Measurements from ENCODE around the gene RFC5.
"Not testable (repeated sequence)": the region's sequence is repeated elsewhere in the genome, so short reads cannot be mapped to it uniquely, and the experiment has no call there.

RFC5 gene

GRCh38 chr12:118068445-118068844 lies 51.9 kb downstream of the RFC5 start:
- H3K36me3 ChIP-seq (ENCODE audit: control insufficient read depth in 5 of 5, insufficient read depth in 5 of 5, low read length in 5 of 5), result peaks cover 4 to 19% (median 16%) of the 10 kb centered on the region in 5 donors
- H3K27ac ChIP-seq (ENCODE audit: low read depth, low read length), result no peak overlapping the region
- H3K27me3 ChIP-seq (ENCODE audit: control insufficient read depth in 5 of 5, insufficient read depth in 4 of 5, low read length in 5 of 5), result no peaks in the 10 kb centered on the region
- no peak overlapping the region for H3K4me3 ChIP-seq (ENCODE audit: low read depth in 1 of 5, low read length in 5 of 5)
- H3K4me1 ChIP-seq (ENCODE audit: control insufficient read depth in 5 of 5, insufficient read depth in 5 of 5, low read length in 5 of 5), result peaks cover 0 to 19% (median 15%) of the 10 kb centered on the region in 5 donors
- H3K9ac ChIP-seq (ENCODE audit: low read length in 5 of 5), result no peak overlapping the region
- H3K9me3 ChIP-seq (ENCODE audit: control insufficient read depth in 5 of 5, low read length in 5 of 5), result no peaks in the 10 kb centered on the region

GRCh38 chr12:118070650-118071049 lies 54.1 kb downstream of the RFC5 start:
- H3K27me3 ChIP-seq (ENCODE audit: control insufficient read depth in 5 of 5, insufficient read depth in 4 of 5, low read length in 5 of 5), result no peaks in the 10 kb centered on the region
- H3K4me1 ChIP-seq (ENCODE audit: control insufficient read depth in 5 of 5, insufficient read depth in 5 of 5, low read length in 5 of 5), result no peaks in the 10 kb centered on the region
- H3K9ac ChIP-seq (ENCODE audit: low read length in 5 of 5), result no peak overlapping the region
- H3K27ac ChIP-seq (ENCODE audit: low read depth, low read length), result no peak overlapping the region
- no peak overlapping the region for H3K4me3 ChIP-seq (ENCODE audit: low read depth in 1 of 5, low read length in 5 of 5)
- H3K9me3 ChIP-seq (ENCODE audit: control insufficient read depth in 5 of 5, low read length in 5 of 5), result no peaks in the 10 kb centered on the region
- H3K36me3 ChIP-seq (ENCODE audit: control insufficient read depth in 5 of 5, insufficient read depth in 5 of 5, low read length in 5 of 5), result peaks cover 4 to 23% (median 17%) of the 10 kb centered on the region in 5 donors

GRCh38 chr12:118073768-118074167 lies 57.3 kb downstream of the RFC5 start:
- Histone ChIP-seq H3K36me3 (ENCODE audit: control insufficient read depth in 5 of 5, insufficient read depth in 5 of 5, low read length in 5 of 5) (peaks cover 6 to 41% (median 21%) of the 10 kb centered on the region in 5 donors), H3K27ac (ENCODE audit: low read depth, low read length) (no peak overlapping the region), H3K4me3 (ENCODE audit: low read depth in 1 of 5, low read length in 5 of 5) (no peak overlapping the region), H3K9ac (ENCODE audit: low read length in 5 of 5) (no peak overlapping the region), H3K4me1 (ENCODE audit: control insufficient read depth in 5 of 5, insufficient read depth in 5 of 5, low read length in 5 of 5) (no peaks in the 10 kb centered on the region), H3K9me3 (ENCODE audit: control insufficient read depth in 5 of 5, low read length in 5 of 5) (peaks cover 0 to 3% (median 3%) of the 10 kb centered on the region in 5 donors), H3K27me3 (ENCODE audit: control insufficient read depth in 5 of 5, insufficient read depth in 4 of 5, low read length in 5 of 5) (no peaks in the 10 kb centered on the region)

- H3K9ac ChIP-seq (ENCODE audit: low read length in 5 of 5); H3K27ac ChIP-seq (ENCODE audit: low read depth, low read length); H3K9me3 ChIP-seq (ENCODE audit: control insufficient read depth in 5 of 5, low read length in 5 of 5); H3K4me1 ChIP-seq (ENCODE audit: control insufficient read depth in 5 of 5, insufficient read depth in 5 of 5, low read length in 5 of 5); H3K4me3 ChIP-seq (ENCODE audit: low read depth in 1 of 5, low read length in 5 of 5); H3K27me3 ChIP-seq (ENCODE audit: control insufficient read depth in 5 of 5, insufficient read depth in 4 of 5, low read length in 5 of 5): not testable (repeated sequence)
- peaks cover 6 to 43% (median 31%) of the 10 kb centered on the region in 5 donors for H3K36me3 ChIP-seq (ENCODE audit: control insufficient read depth in 5 of 5, insufficient read depth in 5 of 5, low read length in 5 of 5)
Observed at GRCh38 chr12:118081521-118081920, 65.0 kb downstream of the RFC5 start.
